ENCODE results near the gene PCLO. TPM values are rescaled to one million over a fixed set of nuclear protein-coding genes. Genes with fewer than 3 reads are reported as not detected.

The PCLO gene, protein sequence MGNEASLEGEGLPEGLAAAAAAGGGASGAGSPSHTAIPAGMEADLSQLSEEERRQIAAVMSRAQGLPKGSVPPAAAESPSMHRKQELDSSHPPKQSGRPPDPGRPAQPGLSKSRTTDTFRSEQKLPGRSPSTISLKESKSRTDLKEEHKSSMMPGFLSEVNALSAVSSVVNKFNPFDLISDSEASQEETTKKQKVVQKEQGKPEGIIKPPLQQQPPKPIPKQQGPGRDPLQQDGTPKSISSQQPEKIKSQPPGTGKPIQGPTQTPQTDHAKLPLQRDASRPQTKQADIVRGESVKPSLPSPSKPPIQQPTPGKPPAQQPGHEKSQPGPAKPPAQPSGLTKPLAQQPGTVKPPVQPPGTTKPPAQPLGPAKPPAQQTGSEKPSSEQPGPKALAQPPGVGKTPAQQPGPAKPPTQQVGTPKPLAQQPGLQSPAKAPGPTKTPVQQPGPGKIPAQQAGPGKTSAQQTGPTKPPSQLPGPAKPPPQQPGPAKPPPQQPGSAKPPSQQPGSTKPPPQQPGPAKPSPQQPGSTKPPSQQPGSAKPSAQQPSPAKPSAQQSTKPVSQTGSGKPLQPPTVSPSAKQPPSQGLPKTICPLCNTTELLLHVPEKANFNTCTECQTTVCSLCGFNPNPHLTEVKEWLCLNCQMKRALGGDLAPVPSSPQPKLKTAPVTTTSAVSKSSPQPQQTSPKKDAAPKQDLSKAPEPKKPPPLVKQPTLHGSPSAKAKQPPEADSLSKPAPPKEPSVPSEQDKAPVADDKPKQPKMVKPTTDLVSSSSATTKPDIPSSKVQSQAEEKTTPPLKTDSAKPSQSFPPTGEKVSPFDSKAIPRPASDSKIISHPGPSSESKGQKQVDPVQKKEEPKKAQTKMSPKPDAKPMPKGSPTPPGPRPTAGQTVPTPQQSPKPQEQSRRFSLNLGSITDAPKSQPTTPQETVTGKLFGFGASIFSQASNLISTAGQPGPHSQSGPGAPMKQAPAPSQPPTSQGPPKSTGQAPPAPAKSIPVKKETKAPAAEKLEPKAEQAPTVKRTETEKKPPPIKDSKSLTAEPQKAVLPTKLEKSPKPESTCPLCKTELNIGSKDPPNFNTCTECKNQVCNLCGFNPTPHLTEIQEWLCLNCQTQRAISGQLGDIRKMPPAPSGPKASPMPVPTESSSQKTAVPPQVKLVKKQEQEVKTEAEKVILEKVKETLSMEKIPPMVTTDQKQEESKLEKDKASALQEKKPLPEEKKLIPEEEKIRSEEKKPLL (N-terminal part only)
- 0.33 and 0.34 TPM in 2 replicates for total RNA-seq

DNA sequence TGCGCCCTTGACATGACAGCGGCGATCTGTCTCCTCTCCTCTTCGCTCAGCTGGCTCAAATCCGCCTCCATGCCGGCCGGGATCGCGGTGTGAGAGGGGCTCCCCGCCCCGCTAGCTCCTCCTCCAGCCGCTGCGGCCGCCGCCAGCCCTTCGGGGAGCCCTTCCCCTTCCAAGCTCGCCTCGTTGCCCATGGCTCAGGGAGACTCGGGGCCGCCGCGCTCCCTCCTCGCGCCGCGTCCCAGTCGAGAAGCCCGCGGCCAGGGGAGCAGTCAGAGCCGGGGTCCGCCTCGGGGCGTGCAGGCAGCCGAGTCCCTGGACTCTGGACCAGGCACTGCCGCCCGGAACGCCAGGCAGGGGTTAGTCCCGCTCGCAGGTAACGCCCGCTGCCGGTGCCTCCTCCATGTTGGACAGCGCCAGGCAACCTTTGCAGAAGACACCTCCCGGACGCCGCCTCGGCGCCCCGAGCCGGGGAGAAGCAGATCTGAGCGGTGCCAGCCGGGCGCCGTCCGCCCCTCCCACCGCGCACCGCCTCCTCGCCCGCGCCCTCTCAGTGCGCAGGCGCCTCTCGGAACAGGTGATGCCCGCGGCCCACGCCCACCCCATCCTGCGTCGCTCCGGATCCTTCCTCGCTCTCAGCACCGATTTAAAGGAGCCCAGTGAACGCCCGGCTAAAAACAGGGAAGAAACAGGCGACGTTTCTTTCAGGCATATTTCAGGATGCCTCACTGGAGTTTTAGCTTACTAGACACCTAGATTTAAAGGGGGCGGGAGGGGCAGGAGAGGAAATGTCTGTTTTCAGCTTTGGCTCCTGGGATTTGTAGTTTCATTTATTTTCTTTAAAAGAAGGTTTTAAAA, at the start of gene PCLO:
Gene PCLO (minus strand): TSS at position 483 of the 855 bp plus-strand sequence. CDS start 292 bp downstream, at position 191.

All from mammary microvascular endothelial cell (primary cell).